Activated CD4-positive, alpha-beta T cell treated with anti-CD3 and anti-CD28 coated beads for 4 hours (primary cell): ENCODE data around the gene PGAP3.

Experiments
- DNase-seq, 2 donors: peaks; one replicate each; pipeline ENCODE4 v3.0.0-alpha.2; 2020

Gene PGAP3

GRCh38 chr17:39655105-39655504, 32.8 kb downstream of the PGAP3 start:
- no peak for DNase-seq

- peak; percentile 70 to 84 for DNase-seq
Observed at GRCh38 chr17:39653662-39654331, 34.1 kb downstream of the PGAP3 start.

GRCh38 chr17:39653316-39653661, 34.6 kb downstream of the PGAP3 start:
- no peak for DNase-seq

GRCh38 chr17:39652587-39653315, 35.1 kb downstream of the PGAP3 start:
- DNase-seq = no peak

GRCh38 chr17:39651923-39652586, 35.8 kb downstream of the PGAP3 start:
- DNase-seq = no peak

- DNase-seq = no peak
Observed at GRCh38 chr17:39650121-39650579, 37.7 kb downstream of the PGAP3 start.

GRCh38 chr17:39648616-39649366, 39.1 kb downstream of the PGAP3 start:
- no peak for DNase-seq

- DNase-seq = no peak
Observed at GRCh38 chr17:39647256-39647655, 40.6 kb downstream of the PGAP3 start.

- no peak for DNase-seq
Observed at GRCh38 chr17:39643271-39643670, 44.6 kb downstream of the PGAP3 start.

- DNase-seq = no peak
Observed at GRCh38 chr17:39642291-39643074, 45.4 kb downstream of the PGAP3 start.

- no peak for DNase-seq
Observed at GRCh38 chr17:39641883-39642282, 46.0 kb downstream of the PGAP3 start.

GRCh38 chr17:39641097-39641496, 46.8 kb downstream of the PGAP3 start:
- DNase-seq = no peak

- DNase-seq = no peak
Observed at GRCh38 chr17:39640591-39641031, 47.2 kb downstream of the PGAP3 start.

GRCh38 chr17:39639566-39640458, 48.0 kb downstream of the PGAP3 start:
- no peak for DNase-seq

- DNase-seq = no peak
Observed at GRCh38 chr17:39639043-39639442, 48.8 kb downstream of the PGAP3 start.

GRCh38 chr17:39638317-39638716, 49.5 kb downstream of the PGAP3 start:
- no peak for DNase-seq

- peak; percentile 86 to 90 for DNase-seq
Observed at GRCh38 chr17:39636927-39637736, 50.7 kb downstream of the PGAP3 start, which contains the start of gene STARD3. TSS of gene STARD3 (plus strand) at chr17:39637144. CDS start at chr17:39653532, 16,388 bp downstream.

GRCh38 chr17:39636587-39636926, 51.3 kb downstream of the PGAP3 start:
- no peak for DNase-seq

- no peak for DNase-seq
Observed at GRCh38 chr17:39635614-39636176, 52.2 kb downstream of the PGAP3 start.

- DNase-seq = no peak
Observed at GRCh38 chr17:39634384-39634871, 53.4 kb downstream of the PGAP3 start.
